ENCODE measurements around the gene GGCT.

GGCT gene

GRCh38 chr7:30476459-30477145 is 28.0 kb downstream of the GGCT start:
- H3K36me3 ChIP-seq (ENCODE audit: control insufficient read depth, insufficient read depth, low read length), result no peaks in the 10 kb centered on the region
- no peaks in the 10 kb centered on the region for H3K9me3 ChIP-seq (ENCODE audit: control insufficient read depth, low read length)
- H2AFZ ChIP-seq, result no peak overlapping the region
- H3K9ac ChIP-seq, result no peak overlapping the region
- peaks cover 5% of the 10 kb centered on the region for H3K79me2 ChIP-seq
- H3K4me1 ChIP-seq, result peaks cover 3% of the 10 kb centered on the region
- H3K4me3 ChIP-seq (ENCODE audit: low read depth, low read length), result no peak overlapping the region
- no peak overlapping the region for H3K4me2 ChIP-seq (ENCODE audit: low read length)
- TF ChIP-seq CTCF (IDR thresholded peaks at IDR 0.05), result no peak
- no peak overlapping the region for H3K27ac ChIP-seq
- H3K27me3 ChIP-seq (ENCODE audit: control insufficient read depth, insufficient read depth, low read length), result no peaks in the 10 kb centered on the region

GRCh38 chr7:30475580-30475979 is 29.0 kb downstream of the GGCT start:
- H3K4me3 ChIP-seq (ENCODE audit: low read depth, low read length), result no peak overlapping the region
- H3K4me2 ChIP-seq (ENCODE audit: low read length), result no peak overlapping the region
- no peaks in the 10 kb centered on the region for H3K36me3 ChIP-seq (ENCODE audit: control insufficient read depth, insufficient read depth, low read length)
- peaks cover 5% of the 10 kb centered on the region for H3K79me2 ChIP-seq
- H3K27me3 ChIP-seq (ENCODE audit: control insufficient read depth, insufficient read depth, low read length), result no peaks in the 10 kb centered on the region
- H3K9ac ChIP-seq, result no peak overlapping the region
- H2AFZ ChIP-seq, result no peak overlapping the region
- H3K27ac ChIP-seq, result no peak overlapping the region
- no peak for TF ChIP-seq CTCF (IDR thresholded peaks at IDR 0.05)
- H3K4me1 ChIP-seq, result peaks cover 13% of the 10 kb centered on the region
- H3K9me3 ChIP-seq (ENCODE audit: control insufficient read depth, low read length), result no peaks in the 10 kb centered on the region

- no peak overlapping the region for H3K27ac ChIP-seq
- TF ChIP-seq CTCF (IDR thresholded peaks at IDR 0.05), result no peak
Measured at GRCh38 chr7:30474893-30475292, 29.7 kb downstream of the GGCT start.

GRCh38 chr7:30474485-30474884 is 30.1 kb downstream of the GGCT start:
- no peak overlapping the region for H3K4me2 ChIP-seq (ENCODE audit: low read length)
- no peak overlapping the region for H3K27ac ChIP-seq
- no peaks in the 10 kb centered on the region for H3K27me3 ChIP-seq (ENCODE audit: control insufficient read depth, insufficient read depth, low read length)
- no peak overlapping the region for H2AFZ ChIP-seq
- no peak overlapping the region for H3K9ac ChIP-seq
- TF ChIP-seq CTCF (IDR thresholded peaks at IDR 0.05), result no peak
- H3K9me3 ChIP-seq (ENCODE audit: control insufficient read depth, low read length), result no peaks in the 10 kb centered on the region
- peaks cover 5% of the 10 kb centered on the region for H3K79me2 ChIP-seq
- no peak overlapping the region for H3K4me3 ChIP-seq (ENCODE audit: low read depth, low read length)
- H3K4me1 ChIP-seq, result peaks cover 24% of the 10 kb centered on the region
- no peaks in the 10 kb centered on the region for H3K36me3 ChIP-seq (ENCODE audit: control insufficient read depth, insufficient read depth, low read length)

More at GRCh38 chr7:30474893-30475292, 29.7 kb downstream of the GGCT start:
- Histone ChIP-seq H3K79me2 (peaks cover 5% of the 10 kb centered on the region), H3K27me3 (ENCODE audit: control insufficient read depth, insufficient read depth, low read length) (no peaks in the 10 kb centered on the region), H2AFZ (no peak overlapping the region), H3K9me3 (ENCODE audit: control insufficient read depth, low read length) (no peaks in the 10 kb centered on the region), H3K36me3 (ENCODE audit: control insufficient read depth, insufficient read depth, low read length) (no peaks in the 10 kb centered on the region), H3K4me3 (ENCODE audit: low read depth, low read length) (no peak overlapping the region), H3K4me2 (ENCODE audit: low read length) (no peak overlapping the region), H3K4me1 (peaks cover 20% of the 10 kb centered on the region), H3K9ac (no peak overlapping the region)

GRCh38 chr7:30473903-30474302 is 30.7 kb downstream of the GGCT start:
- Histone ChIP-seq H2AFZ (no peak overlapping the region), H3K79me2 (peaks cover 5% of the 10 kb centered on the region), H3K27me3 (ENCODE audit: control insufficient read depth, insufficient read depth, low read length) (no peaks in the 10 kb centered on the region), H3K4me2 (ENCODE audit: low read length) (no peak overlapping the region), H3K36me3 (ENCODE audit: control insufficient read depth, insufficient read depth, low read length) (no peaks in the 10 kb centered on the region), H3K27ac (no peak overlapping the region), H3K9me3 (ENCODE audit: control insufficient read depth, low read length) (no peaks in the 10 kb centered on the region), H3K4me3 (ENCODE audit: low read depth, low read length) (no peak overlapping the region), H3K9ac (no peak overlapping the region), H3K4me1 (peaks cover 26% of the 10 kb centered on the region)
- TF ChIP-seq CTCF (IDR thresholded peaks at IDR 0.05), result no peak
